GM21529 (cell line): ENCODE data around the gene VAPB.
A peak's percentile ranks its signal among the peaks of the same experiment; 100 is the strongest.
"Not testable (repeated sequence)": the region's sequence is repeated elsewhere in the genome, so short reads cannot be mapped to it uniquely, and the experiment has no call there.

Experiments
- ATAC-seq: cut with Tn5 transposase; IDR thresholded peaks from one replicate; pipeline ENCODE4 v1.9.1; 2021; ENCODE audit not compliant: unreplicated experiment

VAPB gene

GRCh38 chr20:58406422-58407001 lies 17.5 kb downstream of the VAPB start:
- no peak for ATAC-seq

- no peak for ATAC-seq
Measured at GRCh38 chr20:58407201-58407873, 18.3 kb downstream of the VAPB start.

- ATAC-seq = peak; percentile 62
Measured at GRCh38 chr20:58407966-58408557, 19.0 kb downstream of the VAPB start.

- no peak for ATAC-seq
Measured at GRCh38 chr20:58408603-58409246, 19.7 kb downstream of the VAPB start.

GRCh38 chr20:58414216-58414615 lies 25.2 kb downstream of the VAPB start:
- ATAC-seq = not testable (repeated sequence)

- ATAC-seq = not testable (repeated sequence)
Measured at GRCh38 chr20:58414786-58415185, 25.8 kb downstream of the VAPB start.

GRCh38 chr20:58416057-58416456 lies 27.0 kb downstream of the VAPB start:
- ATAC-seq = no peak

- ATAC-seq = no peak
Measured at GRCh38 chr20:58416835-58417234, 27.8 kb downstream of the VAPB start.

- ATAC-seq = no peak
Measured at GRCh38 chr20:58417438-58417837, 28.4 kb downstream of the VAPB start.

- no peak for ATAC-seq
Measured at GRCh38 chr20:58418949-58419748, 30.1 kb downstream of the VAPB start.

- no peak for ATAC-seq
Measured at GRCh38 chr20:58420798-58421496, 31.9 kb downstream of the VAPB start.

- no peak for ATAC-seq
Measured at GRCh38 chr20:58421497-58421850, 32.4 kb downstream of the VAPB start.

- no peak for ATAC-seq
Measured at GRCh38 chr20:58424218-58424969, 35.4 kb downstream of the VAPB start.

- ATAC-seq = not testable (repeated sequence)
Measured at GRCh38 chr20:58427571-58427970, 38.5 kb downstream of the VAPB start.

- no peak for ATAC-seq
Measured at GRCh38 chr20:58428364-58428763, 39.3 kb downstream of the VAPB start.

GRCh38 chr20:58429303-58429702 lies 40.3 kb downstream of the VAPB start:
- no peak for ATAC-seq

- no peak for ATAC-seq
Measured at GRCh38 chr20:58431134-58431533, 42.1 kb downstream of the VAPB start.

- ATAC-seq = no peak
Measured at GRCh38 chr20:58432186-58432954, 43.3 kb downstream of the VAPB start.

GRCh38 chr20:58433029-58433647 lies 44.1 kb downstream of the VAPB start:
- ATAC-seq = no peak
